Measurements from ENCODE around the gene POLK.

The POLK gene

DNA sequence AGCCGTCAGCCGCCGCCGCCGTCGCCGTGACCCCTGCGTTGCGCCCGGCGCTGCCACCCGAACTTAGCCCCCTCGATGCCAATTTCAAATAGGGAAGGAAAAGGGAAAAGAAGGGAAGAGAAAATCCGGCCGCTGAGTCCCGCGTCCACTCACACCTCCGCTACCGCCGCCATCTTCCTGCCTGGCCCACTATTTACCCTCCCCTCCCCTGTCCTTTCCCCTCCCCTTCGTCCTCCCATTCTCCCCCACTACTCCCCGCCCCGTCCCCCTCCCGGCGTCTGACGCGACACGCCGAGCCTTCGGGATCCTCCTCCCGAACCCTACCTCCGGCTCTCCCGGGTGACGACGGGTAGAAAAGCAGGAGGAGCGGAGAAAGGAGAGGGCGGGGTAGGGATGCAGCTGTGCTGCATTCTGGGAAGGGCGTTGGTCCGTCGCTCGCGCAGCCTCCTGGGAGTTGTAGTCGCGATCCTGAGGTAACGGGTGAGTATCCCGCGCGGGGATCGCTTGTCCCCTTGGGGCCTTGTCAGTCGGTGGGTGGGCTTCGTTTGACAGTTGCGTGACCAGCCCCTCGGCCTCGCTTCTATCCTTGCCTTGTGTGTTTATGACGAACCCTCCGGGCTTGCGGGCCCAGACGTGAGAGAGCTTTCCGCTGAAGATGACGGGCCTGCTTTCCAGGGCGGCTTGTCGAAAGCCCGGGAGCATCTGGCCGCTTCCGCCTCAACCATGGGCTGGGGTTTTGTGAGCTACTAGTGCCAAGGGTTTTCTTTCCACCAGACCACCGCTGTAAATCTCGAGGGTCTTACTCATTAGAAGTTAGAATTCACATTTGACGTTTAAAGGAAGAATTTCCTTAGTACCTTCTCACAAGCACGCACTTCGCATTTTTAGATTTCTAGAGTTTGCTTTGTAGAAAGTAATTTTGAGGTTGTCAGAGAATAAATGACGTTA, at the start of gene POLK, which contains the start of gene CERT1:
POLK (plus strand) TSS at position 457 of the 948 bp plus-strand sequence.
CERT1 (minus strand) TSS at position 195 of the 948 bp plus-strand sequence. CDS start 422 bp downstream, outside the sequence.
- peak; percentile 97 for DNase-seq (ENCODE audit: low read depth, low spot score)
- Histone ChIP-seq H3K27me3 (ENCODE audit: control insufficient read depth, insufficient read depth, low read length) (no peaks in the 10 kb centered on the region), H3K36me3 (ENCODE audit: control insufficient read depth, insufficient read depth, low read length) (no peaks in the 10 kb centered on the region), H3K27ac (ENCODE audit: low read length) (no peak within 1 kb of the TSS), H3K4me3 (ENCODE audit: low read length) (peak within 1 kb of the TSS; percentile 87), H3K4me1 (ENCODE audit: control insufficient read depth, insufficient read depth, low read length) (no peaks in the 10 kb centered on the region), H3K9me3 (ENCODE audit: control insufficient read depth, insufficient read depth, low read length) (no peaks in the 10 kb centered on the region)
- WGBS (ENCODE audit: insufficient coverage, insufficient read length): no CpG with 5 or more reads among the region's 71 CpGs

GRCh38 chr5:75463726-75464125, 48.0 kb upstream of the POLK start:
- no peaks in the 10 kb centered on the region for H3K9me3 ChIP-seq (ENCODE audit: control insufficient read depth, insufficient read depth, low read length)
- H3K36me3 ChIP-seq (ENCODE audit: control insufficient read depth, insufficient read depth, low read length): no peaks in the 10 kb centered on the region
- H3K4me1 ChIP-seq (ENCODE audit: control insufficient read depth, insufficient read depth, low read length): 0 out of 2 replicates have a peak, but pooled peaks cover 2% of the 10 kb centered on the region
- no peak overlapping the region for H3K27ac ChIP-seq (ENCODE audit: low read length)
- WGBS (ENCODE audit: insufficient coverage, insufficient read length): no CpG with 5 or more reads among the region's 2 CpGs
- H3K4me3 ChIP-seq (ENCODE audit: low read length): no peak overlapping the region
- no peak for DNase-seq (ENCODE audit: low read depth, low spot score)
- no peaks in the 10 kb centered on the region for H3K27me3 ChIP-seq (ENCODE audit: control insufficient read depth, insufficient read depth, low read length)

- 0 out of 2 replicates have a peak, but pooled peaks cover 2% of the 10 kb centered on the region for H3K4me1 ChIP-seq (ENCODE audit: control insufficient read depth, insufficient read depth, low read length)
- WGBS (ENCODE audit: insufficient coverage, insufficient read length): no CpG with 5 or more reads among the region's 1 CpG
- DNase-seq (ENCODE audit: low read depth, low spot score): no peak
- H3K27ac ChIP-seq (ENCODE audit: low read length): no peak overlapping the region
- H3K4me3 ChIP-seq (ENCODE audit: low read length): no peak overlapping the region
- H3K27me3 ChIP-seq (ENCODE audit: control insufficient read depth, insufficient read depth, low read length): no peaks in the 10 kb centered on the region
- H3K9me3 ChIP-seq (ENCODE audit: control insufficient read depth, insufficient read depth, low read length): no peaks in the 10 kb centered on the region
- H3K36me3 ChIP-seq (ENCODE audit: control insufficient read depth, insufficient read depth, low read length): no peaks in the 10 kb centered on the region
These were observed 46.2 kb upstream of the POLK start for GRCh38 chr5:75465480-75465879.

- H3K27ac ChIP-seq (ENCODE audit: low read length): no peak overlapping the region
- H3K36me3 ChIP-seq (ENCODE audit: control insufficient read depth, insufficient read depth, low read length): no peaks in the 10 kb centered on the region
- 0 out of 2 replicates have a peak, but pooled peaks cover 2% of the 10 kb centered on the region for H3K4me1 ChIP-seq (ENCODE audit: control insufficient read depth, insufficient read depth, low read length)
- WGBS (ENCODE audit: insufficient coverage, insufficient read length): no CpG with 5 or more reads among the region's 6 CpGs
- DNase-seq (ENCODE audit: low read depth, low spot score): no peak
- H3K4me3 ChIP-seq (ENCODE audit: low read length): no peak overlapping the region
- H3K9me3 ChIP-seq (ENCODE audit: control insufficient read depth, insufficient read depth, low read length): no peaks in the 10 kb centered on the region
- no peaks in the 10 kb centered on the region for H3K27me3 ChIP-seq (ENCODE audit: control insufficient read depth, insufficient read depth, low read length)
These were observed 45.5 kb upstream of the POLK start for GRCh38 chr5:75466006-75466716.

GRCh38 chr5:75468593-75468992, 43.1 kb upstream of the POLK start:
- H3K9me3 ChIP-seq (ENCODE audit: control insufficient read depth, insufficient read depth, low read length): no peaks in the 10 kb centered on the region
- WGBS (ENCODE audit: insufficient coverage, insufficient read length): no CpG with 5 or more reads among the region's 2 CpGs
- 0 out of 2 replicates have a peak, but pooled peaks cover 2% of the 10 kb centered on the region for H3K4me1 ChIP-seq (ENCODE audit: control insufficient read depth, insufficient read depth, low read length)
- H3K27ac ChIP-seq (ENCODE audit: low read length): no peak overlapping the region
- no peaks in the 10 kb centered on the region for H3K27me3 ChIP-seq (ENCODE audit: control insufficient read depth, insufficient read depth, low read length)
- no peak overlapping the region for H3K4me3 ChIP-seq (ENCODE audit: low read length)
- no peak for DNase-seq (ENCODE audit: low read depth, low spot score)
- H3K36me3 ChIP-seq (ENCODE audit: control insufficient read depth, insufficient read depth, low read length): no peaks in the 10 kb centered on the region

GRCh38 chr5:75469017-75469416, 42.7 kb upstream of the POLK start:
- H3K27me3 ChIP-seq (ENCODE audit: control insufficient read depth, insufficient read depth, low read length): no peaks in the 10 kb centered on the region
- no peak overlapping the region for H3K4me3 ChIP-seq (ENCODE audit: low read length)
- no peaks in the 10 kb centered on the region for H3K36me3 ChIP-seq (ENCODE audit: control insufficient read depth, insufficient read depth, low read length)
- WGBS (ENCODE audit: insufficient coverage, insufficient read length): 100% methylated on average over 1 of the region's 1 CpG
- no peak for DNase-seq (ENCODE audit: low read depth, low spot score)
- H3K4me1 ChIP-seq (ENCODE audit: control insufficient read depth, insufficient read depth, low read length): no peaks in the 10 kb centered on the region
- H3K27ac ChIP-seq (ENCODE audit: low read length): no peak overlapping the region
- no peaks in the 10 kb centered on the region for H3K9me3 ChIP-seq (ENCODE audit: control insufficient read depth, insufficient read depth, low read length)

- Histone ChIP-seq H3K4me3 (ENCODE audit: low read length) (no peak overlapping the region), H3K4me1 (ENCODE audit: control insufficient read depth, insufficient read depth, low read length) (peaks cover 2% of the 10 kb centered on the region; the same call in 1 of the 2 replicates), H3K27me3 (ENCODE audit: control insufficient read depth, insufficient read depth, low read length) (no peaks in the 10 kb centered on the region), H3K27ac (ENCODE audit: low read length) (no peak overlapping the region), H3K36me3 (ENCODE audit: control insufficient read depth, insufficient read depth, low read length) (no peaks in the 10 kb centered on the region), H3K9me3 (ENCODE audit: control insufficient read depth, insufficient read depth, low read length) (no peaks in the 10 kb centered on the region)
- WGBS (ENCODE audit: insufficient coverage, insufficient read length): no CpG with 5 or more reads among the region's 2 CpGs
- no peak for DNase-seq (ENCODE audit: low read depth, low spot score)
These were observed 40.5 kb upstream of the POLK start for GRCh38 chr5:75471193-75471592.

- DNase-seq (ENCODE audit: low read depth, low spot score): no peak
- no peaks in the 10 kb centered on the region for H3K27me3 ChIP-seq (ENCODE audit: control insufficient read depth, insufficient read depth, low read length)
- no peaks in the 10 kb centered on the region for H3K36me3 ChIP-seq (ENCODE audit: control insufficient read depth, insufficient read depth, low read length)
- H3K4me3 ChIP-seq (ENCODE audit: low read length): no peak overlapping the region
- H3K4me1 ChIP-seq (ENCODE audit: control insufficient read depth, insufficient read depth, low read length): peaks cover 2% of the 10 kb centered on the region; the same call in 1 of the 2 replicates
- no peaks in the 10 kb centered on the region for H3K9me3 ChIP-seq (ENCODE audit: control insufficient read depth, insufficient read depth, low read length)
- no CpG with 5 or more reads among the region's 1 CpG for WGBS (ENCODE audit: insufficient coverage, insufficient read length)
- H3K27ac ChIP-seq (ENCODE audit: low read length): no peak overlapping the region
These were observed 38.7 kb upstream of the POLK start for GRCh38 chr5:75472973-75473372.

- no peak for DNase-seq (ENCODE audit: low read depth, low spot score)
- H3K4me3 ChIP-seq (ENCODE audit: low read length): no peak overlapping the region
- H3K36me3 ChIP-seq (ENCODE audit: control insufficient read depth, insufficient read depth, low read length): no peaks in the 10 kb centered on the region
- H3K4me1 ChIP-seq (ENCODE audit: control insufficient read depth, insufficient read depth, low read length): peaks cover 2% of the 10 kb centered on the region; the same call in 1 of the 2 replicates
- no peaks in the 10 kb centered on the region for H3K27me3 ChIP-seq (ENCODE audit: control insufficient read depth, insufficient read depth, low read length)
- no peak overlapping the region for H3K27ac ChIP-seq (ENCODE audit: low read length)
- 100% methylated on average over 1 of the region's 2 CpGs for WGBS (ENCODE audit: insufficient coverage, insufficient read length)
- H3K9me3 ChIP-seq (ENCODE audit: control insufficient read depth, insufficient read depth, low read length): no peaks in the 10 kb centered on the region
These were observed 38.2 kb upstream of the POLK start for GRCh38 chr5:75473463-75473862.

GRCh38 chr5:75475364-75475763, 36.3 kb upstream of the POLK start:
- peaks cover 2% of the 10 kb centered on the region; the same call in 1 of the 2 replicates for H3K4me1 ChIP-seq (ENCODE audit: control insufficient read depth, insufficient read depth, low read length)
- DNase-seq (ENCODE audit: low read depth, low spot score): no peak
- H3K27ac ChIP-seq (ENCODE audit: low read length): no peak overlapping the region
- H3K27me3 ChIP-seq (ENCODE audit: control insufficient read depth, insufficient read depth, low read length): no peaks in the 10 kb centered on the region
- no peaks in the 10 kb centered on the region for H3K36me3 ChIP-seq (ENCODE audit: control insufficient read depth, insufficient read depth, low read length)
- WGBS (ENCODE audit: insufficient coverage, insufficient read length): no CpG with 5 or more reads among the region's 4 CpGs
- H3K4me3 ChIP-seq (ENCODE audit: low read length): no peak overlapping the region
- no peaks in the 10 kb centered on the region for H3K9me3 ChIP-seq (ENCODE audit: control insufficient read depth, insufficient read depth, low read length)
